K562 (cell line): ENCODE results near the gene CYB5D1. TPM values are rescaled to one million over a fixed set of nuclear protein-coding genes. Genes with fewer than 3 reads are reported as not detected.

Experiments used
- ATAC-seq: fragments of 200-7000 bp; cut with Tn5 transposase; 3 replicates; pipeline ENCODE4 v1.9.1; 2020; ENCODE audit warnings: moderate library complexity
- BruUV-seq: library from RNA; stranded (reverse); fragments of 400-500 nt; replicated peaks from 2 replicates; lab custom pipeline; 2021; lab: Mats Ljungman, UMichigan
- CTCF ChIA-PET: fragments of 300-600 bp; formaldehyde crosslinking; extraction: SDS; loops from one replicate; lab custom pipeline; 2021; ENCODE audit warnings: low intra/inter-chr PET ratio; lab: Yijun Ruan, JAX
- POLR2A ChIA-PET: fragments of 300-600, 350-650 bp; sonication (Branson Sonifier 250); formaldehyde crosslinking; extraction: SDS; loops from one replicate; lab custom pipeline; 2021; ENCODE audit warnings: antibody characterized with exemption, inconsistent platforms; lab: Yijun Ruan, JAX
- DNase-seq, 4 experiments: peaks; one replicate each; pipeline versions ENCODE4 v3.0.0 to v3.0.0-alpha.2; 2011 to 2018; ENCODE audit warnings: low spot score in 3 of 4, mixed read lengths in 3 of 4; ENCODE audit errors: extremely low read depth in 1 of 4
- FAIRE-seq: peaks from 2 replicates; lab custom pipeline; 2011; peaks lifted over from hg19 to GRCh38; lab: Jason Lieb, UNC
- H2AFZ ChIP-seq: 2 replicates; pipeline ENCODE4 v1.6.0; 2011; ENCODE audit warnings: low read depth, low read length, control low read depth, inconsistent platforms
- H3K27ac ChIP-seq: fragments of 200-600 bp; 3 replicates; pipeline ENCODE4 v1.8.0; 2011; ENCODE audit warnings: low read depth, mild to moderate bottlenecking, control low read depth, inconsistent platforms, low read length, moderate library complexity, mixed read lengths; ENCODE audit errors: extremely low read depth
- H3K27me3 ChIP-seq, 2 experiments: fragments of 300-600 bp in 1 of 2; 2 replicates in 1 of 2; 3 replicates in 1 of 2; pipeline versions ENCODE4 v1.6.0 to v1.8.0; 2011; ENCODE audit warnings: inconsistent platforms in 2 of 2, low read length in 2 of 2, mild to moderate bottlenecking in 1 of 2, mixed read lengths in 1 of 2, moderate library complexity in 1 of 2; ENCODE audit not compliant: control insufficient read depth in 2 of 2, insufficient read depth in 2 of 2
- H3K36me3 ChIP-seq: fragments of 300-600 bp; 3 replicates; pipeline ENCODE4 v1.8.0; 2011; ENCODE audit warnings: mild to moderate bottlenecking, low read length, inconsistent platforms; ENCODE audit not compliant: control insufficient read depth, insufficient read depth
- H3K4me1 ChIP-seq, 2 experiments: fragments of 200-600 bp in 1 of 2; replicated peaks in 1 of 2; 2 replicates in 1 of 2; 3 replicates in 1 of 2; pipeline versions ENCODE4 v1.5.1 to v1.8.0; 2011; ENCODE audit warnings: inconsistent platforms in 2 of 2, low read length in 2 of 2, mild to moderate bottlenecking in 1 of 2, mixed read lengths in 1 of 2, moderate library complexity in 1 of 2; ENCODE audit not compliant: control insufficient read depth in 2 of 2, insufficient read depth in 2 of 2
- H3K4me2 ChIP-seq: 2 replicates; pipeline ENCODE4 v1.6.1; 2011; ENCODE audit warnings: low read length, control low read depth, inconsistent platforms, mixed read lengths; ENCODE audit not compliant: insufficient read depth
- H3K4me3 ChIP-seq: fragments of 200-600 bp; sonication (generic), shearing (Covaris generic); 2 replicates; pipeline ENCODE4 v1.5.1; 2016; ENCODE audit warnings: control low read depth, inconsistent platforms
- H3K79me2 ChIP-seq: fragments of 200-600 bp; 3 replicates; pipeline ENCODE4 v1.8.0; 2011; ENCODE audit warnings: low read length, inconsistent platforms; ENCODE audit not compliant: control insufficient read depth, insufficient read depth
- H3K9ac ChIP-seq, 2 experiments: 2 replicates each; pipeline versions ENCODE4 v1.6.0 to v1.6.1; 2011; ENCODE audit warnings: low read depth in 2 of 2, low read length in 2 of 2, control low read depth in 1 of 2, inconsistent platforms in 1 of 2, mild to moderate bottlenecking in 1 of 2, mixed read lengths in 1 of 2; ENCODE audit not compliant: insufficient read depth in 1 of 2
- H3K9me1 ChIP-seq: one replicate; pipeline ENCODE4 v1.6.0; 2011; ENCODE audit warnings: inconsistent platforms, mild to moderate bottlenecking, low read length, moderate library complexity; ENCODE audit not compliant: control insufficient read depth, insufficient read depth
- H3K9me3 ChIP-seq: replicated peaks from 2 replicates; pipeline ENCODE4 v1.5.1; 2011; ENCODE audit warnings: low read depth, low read length, inconsistent platforms; ENCODE audit not compliant: control insufficient read depth, insufficient read depth
- H4K20me1 ChIP-seq: replicated peaks from 2 replicates; pipeline ENCODE4 v1.6.1; 2011; ENCODE audit warnings: low read length, inconsistent platforms, mixed read lengths; ENCODE audit not compliant: control insufficient read depth, insufficient read depth
- ELF2 ChIP-seq: fragments of 250-450 bp; sonication (Bioruptor Pico); IDR thresholded peaks from 2 replicates; pipeline ENCODE4 v1.5.0; 2021; ENCODE audit warnings: mild to moderate bottlenecking
- SMAD2 ChIP-seq: fragments of 150-350 bp; IDR thresholded peaks from 2 replicates; pipeline ENCODE4 v1.6.1; 2014; ENCODE audit warnings: low read depth, mild to moderate bottlenecking, low read length
- SMAD4 ChIP-seq: fragments of 250-450 bp; sonication (Bioruptor Pico); conservative IDR thresholded peaks from 2 replicates; pipeline ENCODE4 v1.8.0; 2021; ENCODE audit warnings: inconsistent platforms, mild to moderate bottlenecking, moderate library complexity
- ZBTB43 ChIP-seq: sonication (generic); formaldehyde crosslinking; IDR thresholded peaks from 2 replicates; pipeline ENCODE4 v1.8.0; 2023; ENCODE audit warnings: mild to moderate bottlenecking, missing genetic modification reagents
- ZNF384 ChIP-seq: IDR thresholded peaks from 2 replicates; pipeline ENCODE4 v1.6.1; 2012; ENCODE audit warnings: low read depth, low read length, improper control_type of control experiment
- ZNF764 ChIP-seq: fragments of 250-450 bp; sonication (Bioruptor Pico); IDR thresholded peaks from 2 replicates; pipeline ENCODE4 v1.4.0; 2020; ENCODE audit warnings: low read depth, mild to moderate bottlenecking, moderate library complexity
- ZNF79 ChIP-seq: fragments of 250-450 bp; sonication (Bioruptor Pico); IDR thresholded peaks from 2 replicates; pipeline ENCODE4 v1.4.0; 2020; ENCODE audit warnings: low read depth, mild to moderate bottlenecking, moderate library complexity
- WGBS: fragments of 100-300 bp; shearing (Covaris generic); methylation state at CpG from one replicate; pipeline ENCODE4 v1.1.6; 2016; ENCODE audit warnings: low coverage, mixed read lengths; ENCODE audit not compliant: insufficient coverage; ENCODE audit errors: missing lambda C conversion rate; 5-methylcytosine and 5-hydroxymethylcytosine counted together
- in situ Hi-C: fragments of 300-500 bp; cut with MboI; formaldehyde crosslinking; loops from 4 replicates; pipeline ENCODE4 v1.15.0; 2018; ENCODE audit warnings: inconsistent platforms, mixed read lengths
- intact Hi-C: fragments of 100-400 bp; cut with micrococcal nuclease; formaldehyde crosslinking; loops from 2 replicates; pipeline ENCODE4 v1.14.2; 2022
- polyA plus RNA-seq, 8 experiments: library from polyadenylated mRNA; depleted of rRNA in 4 of 8; stranded (reverse) in 5 of 8; unstranded in 3 of 8; fragments of >200 nt; fragmentation: Nextera tagmentation in 2 of 8; fragmentation: Illumina TruSeq in 1 of 8; extraction: Ambion mirVana in 2 of 8; extraction: Trizol in 1 of 8; gene quantifications; 2 replicates each; pipeline versions ENCODE4 v1.2.1 to v1.2.3, GENCODE V29; 2011 to 2014; ENCODE audit warnings: inconsistent platforms in 1 of 8, missing spikeins in 1 of 8
- total RNA-seq, 7 experiments: library from RNA; depleted of rRNA in 6 of 7; stranded (reverse); fragments of >200 nt in 6 of 7; fragmentation: Illumina TruSeq in 2 of 7; extraction: Trizol in 2 of 7; gene quantifications; 2 replicates each; pipeline versions ENCODE4 v1.2.1 to v1.2.3, GENCODE V29; 2011 to 2021; ENCODE audit warnings: low replicate concordance in 1 of 7

CYB5D1 gene
- total and polyA plus RNA-seq, 9 of the 15 experiments (the other 6 are each of a cell fraction or from before 2014, with no cell fraction given): 2.4 to 7.9 (median 5.7) TPM

- DNase-seq: no peak
- peaks cover 9 to 11% of the 10 kb centered on the region in 2 experiments; a peak in 4 of 5 replicates for H3K4me1 ChIP-seq
- no peak overlapping the region for H3K9ac ChIP-seq
- H3K9me1 ChIP-seq: no peaks in the 10 kb centered on the region
- no peaks in the 10 kb centered on the region for H3K9me3 ChIP-seq
- no peaks in the 10 kb centered on the region for H4K20me1 ChIP-seq
- no peak for ATAC-seq
- no peak for FAIRE-seq
- no peaks in the 10 kb centered on the region for H3K27me3 ChIP-seq
- peaks cover 8% of the 10 kb centered on the region; the same call in 1 of the 3 replicates for H3K79me2 ChIP-seq
- intact Hi-C loops: no loop called here
- whole genome bisulfite sequencing: 96% methylated on average over 11 of the region's 13 CpGs
- CTCF ChIA-PET: no interaction called here
- no TSS peak for BruUV-seq
- POLR2A ChIA-PET: interaction anchor here (0.7 to 1.0 kb wide), 2 partner anchors 12 to 54 kb away, joined by 3 to 5 read pairs; partner anchors contain the start of gene NAA38
- no peak overlapping the region for H3K27ac ChIP-seq
- TF ChIP-seq ZNF384: no peak
- TF ChIP-seq SMAD2: no peak
- no peak overlapping the region for H2AFZ ChIP-seq
- in situ Hi-C loops: loop anchor here (5.0 kb wide), 1 partner anchor 147 kb away; no protein-coding TSS in a partner anchor
- peaks cover 33% of the 10 kb centered on the region; the same call in 2 of the 3 replicates for H3K36me3 ChIP-seq
- no peak overlapping the region for H3K4me3 ChIP-seq
- H3K4me2 ChIP-seq: no peak overlapping the region
Observed at GRCh38 chr17:7910711-7911110, 52.9 kb downstream of the CYB5D1 start.

GRCh38 chr17:7911116-7911515, 53.3 kb downstream of the CYB5D1 start:
- Histone ChIP-seq H3K9ac (no peak overlapping the region), H2AFZ (no peak overlapping the region), H3K27ac (no peak overlapping the region), H3K4me2 (no peak overlapping the region), H3K4me3 (no peak overlapping the region), H3K4me1 (peaks cover 9 to 15% of the 10 kb centered on the region in 2 experiments; a peak in 4 of 5 replicates), H3K9me1 (no peaks in the 10 kb centered on the region), H3K9me3 (no peaks in the 10 kb centered on the region), H3K36me3 (peaks cover 33% of the 10 kb centered on the region; the same call in 2 of the 3 replicates), H4K20me1 (no peaks in the 10 kb centered on the region), H3K79me2 (peaks cover 8% of the 10 kb centered on the region; the same call in 1 of the 3 replicates), H3K27me3 (no peaks in the 10 kb centered on the region)
- DNase-seq (no peak), FAIRE-seq (no peak), ATAC-seq (no peak)
- ChIA-PET CTCF (interaction anchor here (3.9 kb wide), 1 partner anchor 78 kb away, joined by 52 read pairs; no protein-coding TSS in a partner anchor), POLR2A (interaction anchor here (0.7 to 1.0 kb wide), 2 partner anchors 12 to 54 kb away, joined by 3 to 5 read pairs; partner anchors contain the start of gene NAA38)
- intact Hi-C loops (no loop called here), in situ Hi-C loops (loop anchor here (5.0 kb wide), 1 partner anchor 146 kb away; no protein-coding TSS in a partner anchor)
- 76% methylated on average over 9 of the region's 9 CpGs for WGBS
- BruUV-seq: no TSS peak
- TF ChIP-seq ZBTB43 (no peak), ELF2 (no peak), SMAD4 (no peak), ZNF79 (no peak), ZNF764 (CRISPR knock-in tag) (no peak)
